Raji (cell line): ENCODE measurements around the gene CR1.

Source experiments
- POLR2A ChIP-seq: IDR thresholded peaks from 2 replicates; pipeline ENCODE4 v1.6.1; 2011; ENCODE audit warnings: low read depth, low read length, control low read depth; ENCODE audit not compliant: insufficient read depth

Gene CR1

DNA sequence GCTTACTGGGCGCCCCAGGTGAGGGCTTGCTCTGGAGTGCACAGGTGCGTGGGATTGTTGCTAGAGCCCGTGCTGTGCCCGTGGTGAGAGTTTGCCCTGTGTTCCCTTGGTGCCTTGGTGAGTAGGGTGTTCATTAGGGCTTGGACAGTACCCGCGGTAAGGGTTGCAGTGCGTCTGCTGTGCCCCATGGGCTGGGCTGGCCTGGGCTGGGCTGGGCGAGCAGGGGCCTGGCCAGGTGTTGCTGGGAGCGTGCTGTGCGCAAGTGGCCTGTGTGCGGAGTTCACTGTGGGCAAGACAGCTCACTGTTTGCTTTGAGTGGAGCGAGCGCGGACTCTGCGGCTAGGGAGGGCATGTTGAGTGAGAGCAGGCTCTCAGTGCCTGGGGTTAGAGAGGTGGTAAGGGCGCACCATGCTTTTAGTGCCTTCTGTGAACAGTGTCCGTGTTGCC is 149.7 kb downstream of the CR1 start:
- no peak for TF ChIP-seq POLR2A

- TF ChIP-seq POLR2A, result no peak
Observed at GRCh38 chr1:207646171-207646570, 150.2 kb downstream of the CR1 start.

GRCh38 chr1:207646944-207647579 is 151.1 kb downstream of the CR1 start:
- TF ChIP-seq POLR2A, result no peak

DNA sequence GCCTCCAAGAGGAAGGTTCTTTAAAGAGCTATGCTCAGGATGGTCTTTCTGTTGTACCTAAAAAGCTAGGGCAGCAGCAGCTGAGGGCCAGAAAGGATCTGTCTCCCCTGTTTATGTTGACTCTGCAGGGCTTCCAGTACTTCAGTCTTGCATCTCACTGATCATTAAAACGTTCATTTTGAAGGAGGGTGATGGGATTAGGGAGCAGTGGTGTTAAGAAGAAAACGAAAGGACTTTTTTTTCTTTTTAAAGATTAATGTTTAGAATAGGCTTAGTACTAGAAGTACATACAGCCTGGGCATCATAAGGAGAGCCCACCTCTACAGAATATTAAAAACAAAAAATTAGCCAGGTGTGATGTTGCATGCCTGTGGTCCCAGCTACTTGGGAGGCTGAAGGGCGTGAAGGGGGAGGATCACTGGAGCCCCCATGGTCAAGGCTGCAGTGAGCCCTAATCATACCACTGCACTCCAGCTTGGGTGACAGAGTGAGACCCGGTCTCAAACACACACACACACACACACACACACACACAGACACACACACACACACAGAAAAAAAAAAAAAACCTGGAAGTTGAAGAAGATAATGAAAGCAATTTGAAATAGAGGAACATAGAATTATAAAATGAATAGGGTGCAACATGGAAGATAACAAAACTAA is 151.8 kb downstream of the CR1 start:
- no peak for TF ChIP-seq POLR2A

DNA sequence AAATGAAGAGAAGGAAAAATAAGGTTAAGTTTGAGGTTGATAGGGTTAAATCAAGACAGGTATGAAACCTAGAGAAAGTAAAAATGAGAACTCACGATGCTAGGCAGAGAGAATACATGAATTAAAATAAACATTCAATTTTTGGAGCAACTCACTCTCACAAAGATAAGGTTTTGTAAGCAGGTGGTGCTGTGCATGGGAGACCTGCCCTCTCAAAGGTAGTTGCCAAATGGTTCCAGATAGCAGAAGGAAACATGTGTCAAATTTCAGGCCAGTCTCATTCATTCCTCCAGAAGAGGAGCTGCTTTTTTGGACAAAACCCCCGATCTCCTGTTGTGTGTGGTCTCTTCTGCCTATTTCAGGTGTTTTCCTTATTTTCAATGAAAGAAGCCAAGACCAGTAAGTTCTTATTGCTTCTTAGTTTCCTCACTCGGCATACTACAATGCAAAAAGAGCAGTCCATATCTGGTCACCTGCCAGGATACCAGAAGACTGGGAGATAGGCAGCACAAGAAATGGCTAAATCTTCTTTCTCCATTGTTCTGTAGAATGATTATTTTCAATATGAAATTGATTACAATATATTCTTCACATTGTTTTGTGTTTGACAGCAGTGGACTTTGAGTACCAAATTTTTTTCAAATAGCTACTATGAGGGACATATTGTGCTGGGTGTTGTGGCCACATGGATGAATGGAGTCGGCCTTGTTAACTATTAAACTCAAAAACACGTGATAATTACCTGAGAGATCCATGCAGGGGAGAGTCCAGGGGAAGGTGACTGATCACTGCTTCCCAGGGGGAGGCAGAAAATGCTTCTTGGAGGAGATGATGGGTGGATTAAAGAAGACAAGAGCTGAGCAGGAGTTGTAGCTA is 152.6 kb downstream of the CR1 start:
- no peak for TF ChIP-seq POLR2A

DNA sequence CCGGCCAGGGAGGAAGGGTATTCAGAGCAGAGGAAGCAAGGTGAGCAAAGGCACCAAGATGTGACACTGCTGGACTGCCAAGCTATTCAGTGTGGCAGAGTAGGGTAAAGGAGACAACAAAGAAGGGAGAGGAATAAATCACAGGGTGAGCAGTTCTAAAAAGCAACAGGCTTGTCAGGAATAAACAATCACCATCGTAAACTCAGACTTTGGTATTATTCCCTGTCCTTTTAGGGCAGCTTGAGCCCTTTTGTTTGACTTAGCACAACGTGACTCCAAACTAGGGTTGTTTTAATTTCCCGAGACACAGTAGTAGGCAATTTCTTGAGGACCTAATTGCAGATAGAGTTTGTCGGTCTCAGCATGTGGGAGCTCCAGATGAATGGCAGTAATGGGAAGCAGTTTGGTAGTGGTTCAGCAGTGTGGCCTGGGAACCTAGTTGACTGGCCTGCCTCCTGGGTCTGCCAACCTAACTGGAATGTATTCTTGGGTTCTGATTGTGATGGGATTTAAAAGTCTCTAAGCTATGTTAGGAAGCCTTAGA is 153.3 kb downstream of the CR1 start:
- no peak for TF ChIP-seq POLR2A

DNA sequence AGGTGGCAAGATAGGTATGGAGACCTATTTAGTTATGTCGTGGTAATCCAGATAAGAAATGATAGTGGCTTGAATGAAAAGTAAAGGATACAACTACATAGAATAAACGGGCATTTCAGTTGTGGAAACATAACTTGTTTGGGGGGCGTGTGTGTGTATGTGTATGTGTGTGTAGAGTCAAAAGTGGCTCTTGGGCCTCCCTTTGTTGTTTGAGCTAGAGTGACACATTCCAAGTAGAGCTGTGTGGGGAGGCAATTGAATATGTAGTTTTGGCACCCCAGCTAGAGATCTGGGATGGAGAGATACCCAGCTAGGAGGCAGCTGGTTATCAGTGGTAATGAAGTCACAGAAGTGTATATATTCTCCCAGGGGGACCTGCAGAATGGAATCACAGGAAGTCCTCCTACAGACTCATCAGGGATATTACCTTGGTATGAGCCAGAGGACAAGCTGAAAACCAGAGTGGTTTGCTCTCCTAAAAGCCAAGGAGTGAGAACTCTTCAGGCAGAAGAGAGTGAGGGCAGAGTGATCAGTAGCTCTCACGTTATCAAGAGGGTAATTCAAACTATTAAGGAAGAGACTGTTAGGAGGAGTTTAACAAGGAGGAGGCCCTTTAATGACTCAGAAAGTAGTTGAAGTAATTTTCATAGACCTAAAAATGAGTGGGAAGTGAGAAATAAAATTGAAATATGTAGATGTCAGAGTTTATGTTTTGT is 154.1 kb downstream of the CR1 start:
- no peak for TF ChIP-seq POLR2A

GRCh38 chr1:207651583-207651982 is 155.6 kb downstream of the CR1 start:
- TF ChIP-seq POLR2A, result no peak

DNA sequence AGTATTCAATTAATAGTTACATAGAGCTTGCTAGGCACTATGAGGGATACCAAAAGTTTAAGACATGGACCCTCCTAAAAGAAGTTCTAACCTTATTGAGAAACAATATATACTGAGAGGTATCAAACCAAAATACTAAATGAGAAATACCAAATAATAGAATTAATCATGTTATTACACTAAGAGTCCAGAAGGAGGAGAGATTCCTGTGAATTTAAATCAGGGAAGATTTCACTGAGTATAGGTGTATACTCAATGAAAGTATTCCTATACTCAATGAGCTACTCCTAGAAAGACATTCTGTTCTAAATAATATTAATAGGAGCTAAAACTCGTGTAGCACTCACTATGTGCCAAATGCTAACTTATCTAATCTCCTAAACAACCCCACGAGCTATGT is 158.4 kb downstream of the CR1 start:
- no peak for TF ChIP-seq POLR2A

DNA sequence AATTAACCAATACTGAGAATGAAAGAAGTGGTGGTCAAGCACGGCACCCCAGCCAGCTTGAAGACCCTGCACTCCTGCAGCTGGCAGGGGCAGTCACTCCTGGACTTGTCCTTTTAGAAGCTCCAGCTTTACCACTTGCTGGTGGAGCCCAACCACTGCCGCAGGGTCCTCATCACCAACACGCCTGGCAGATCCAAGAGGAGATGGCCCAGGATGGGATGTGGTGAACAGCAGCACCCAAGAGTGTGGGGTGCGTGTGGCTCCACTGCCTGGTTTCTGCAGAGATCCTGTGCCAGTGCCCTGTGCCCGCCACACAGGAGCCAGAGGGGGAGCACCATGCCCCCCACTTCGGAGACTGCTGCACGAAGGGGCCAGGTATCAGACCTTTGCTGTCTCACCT is 162.5 kb downstream of the CR1 start:
- TF ChIP-seq POLR2A, result no peak

DNA sequence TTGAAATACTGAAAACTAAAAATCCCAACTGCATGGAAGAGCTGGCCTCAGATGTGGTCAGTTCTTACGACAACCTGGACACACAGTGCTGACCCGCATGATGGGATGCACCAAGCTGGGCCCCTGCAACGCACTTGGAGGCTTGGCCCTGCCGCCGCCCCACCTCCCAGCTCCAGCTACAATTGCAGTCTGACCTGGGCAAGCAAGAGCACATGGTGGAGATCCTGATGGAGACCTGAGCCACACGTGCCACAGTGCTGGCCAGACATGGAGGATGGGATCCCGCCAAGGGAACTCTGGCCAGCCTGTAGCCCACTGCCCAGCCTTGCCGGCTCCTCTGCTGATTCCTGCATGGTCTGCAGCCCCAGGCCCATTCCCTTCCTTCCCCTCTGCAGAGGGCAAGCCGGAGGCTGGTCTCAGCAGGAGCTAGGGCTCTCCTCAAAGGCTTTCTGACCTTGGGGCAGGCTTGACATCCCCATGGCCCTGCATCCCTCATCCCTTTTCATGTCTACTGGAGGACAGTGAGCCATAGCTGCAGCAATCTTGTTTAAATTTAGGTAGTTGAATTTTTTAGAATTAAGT is 163.0 kb downstream of the CR1 start:
- no peak for TF ChIP-seq POLR2A

GRCh38 chr1:207659545-207660153 is 163.7 kb downstream of the CR1 start:
- TF ChIP-seq POLR2A, result no peak

- TF ChIP-seq POLR2A, result no peak
Observed at GRCh38 chr1:207666342-207666741, 170.4 kb downstream of the CR1 start.

DNA sequence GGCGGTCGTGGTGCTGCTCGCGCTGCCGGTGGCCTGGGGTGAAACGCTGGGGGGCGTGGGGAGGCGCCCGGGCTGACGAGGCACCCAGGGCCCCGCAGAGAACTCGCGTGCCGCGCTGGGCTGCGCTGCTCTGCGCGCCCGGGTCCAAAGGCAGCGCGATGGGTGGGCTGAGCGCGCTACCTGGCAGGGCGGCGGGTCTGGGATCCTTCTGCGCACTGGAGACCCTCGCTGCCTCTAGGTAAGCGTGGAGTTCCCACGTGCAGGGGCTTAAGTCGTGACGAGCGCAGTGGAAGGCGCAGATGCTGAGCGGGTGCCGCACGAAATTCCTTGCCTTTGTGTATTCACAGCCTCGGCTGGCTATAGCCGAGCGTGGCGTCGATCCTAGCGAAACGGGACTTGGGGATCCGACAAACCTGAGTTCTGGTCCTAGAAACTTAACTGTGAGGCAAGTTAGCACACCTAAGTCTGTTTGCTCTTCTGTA is 173.6 kb downstream of the CR1 start:
- TF ChIP-seq POLR2A, result no peak
